AG04450 (cell line): ENCODE measurements around the gene GSTT4. TPM values are rescaled to one million over a fixed set of nuclear protein-coding genes. Genes with fewer than 3 reads are reported as not detected.
A peak's percentile ranks its signal among the peaks of the same experiment; 100 is the strongest.
"Not testable (repeated sequence)": the region's sequence is repeated elsewhere in the genome, so short reads cannot be mapped to it uniquely, and the experiment has no call there.

Experiments used
- CTCF ChIA-PET: fragments of 300-600, 350-600 bp; formaldehyde crosslinking; extraction: SDS; loops from one replicate; lab custom pipeline; 2022; ENCODE audit warnings: antibody characterized with exemption, inconsistent platforms; lab: Charles Lee
- POLR2A ChIA-PET: fragments of 350-600 bp; formaldehyde crosslinking; extraction: SDS; loops from one replicate; lab custom pipeline; 2021; ENCODE audit warnings: antibody characterized with exemption, inconsistent platforms; lab: Yijun Ruan, JAX
- DNase-seq: peaks from one replicate; pipeline ENCODE4 v3.0.0-alpha.2; 2011; ENCODE audit warnings: low read depth, low spot score
- H3K27ac ChIP-seq: one replicate; pipeline ENCODE4 v1.5.1; 2012; ENCODE audit warnings: low read depth, low read length, control low read depth
- H3K27me3 ChIP-seq: one replicate; pipeline ENCODE4 v1.6.0; 2012; ENCODE audit warnings: low read length; ENCODE audit not compliant: control insufficient read depth, insufficient read depth
- H3K4me3 ChIP-seq: 2 replicates; pipeline ENCODE4 v1.5.1; 2011; ENCODE audit warnings: mild to moderate bottlenecking, low read depth, low read length, control low read depth
- H3K9me3 ChIP-seq: 2 replicates; pipeline ENCODE4 v1.5.1; 2012; ENCODE audit warnings: low read length; ENCODE audit not compliant: control insufficient read depth, insufficient read depth
- polyA plus RNA-seq: library from polyadenylated mRNA; depleted of rRNA; stranded (reverse); fragments of >200 nt; gene quantifications from 2 replicates; pipeline ENCODE4 v1.2.3, GENCODE V29; 2011
- TF ChIP-seq, protein P1 (sequence below): IDR thresholded peaks from 2 replicates; pipeline ENCODE4 v1.5.1; 2011; ENCODE audit warnings: low read depth, low read length, control low read depth, inconsistent platforms

Gene GSTT4
- polyA plus RNA-seq, 1 experiment = not detected

DNA sequence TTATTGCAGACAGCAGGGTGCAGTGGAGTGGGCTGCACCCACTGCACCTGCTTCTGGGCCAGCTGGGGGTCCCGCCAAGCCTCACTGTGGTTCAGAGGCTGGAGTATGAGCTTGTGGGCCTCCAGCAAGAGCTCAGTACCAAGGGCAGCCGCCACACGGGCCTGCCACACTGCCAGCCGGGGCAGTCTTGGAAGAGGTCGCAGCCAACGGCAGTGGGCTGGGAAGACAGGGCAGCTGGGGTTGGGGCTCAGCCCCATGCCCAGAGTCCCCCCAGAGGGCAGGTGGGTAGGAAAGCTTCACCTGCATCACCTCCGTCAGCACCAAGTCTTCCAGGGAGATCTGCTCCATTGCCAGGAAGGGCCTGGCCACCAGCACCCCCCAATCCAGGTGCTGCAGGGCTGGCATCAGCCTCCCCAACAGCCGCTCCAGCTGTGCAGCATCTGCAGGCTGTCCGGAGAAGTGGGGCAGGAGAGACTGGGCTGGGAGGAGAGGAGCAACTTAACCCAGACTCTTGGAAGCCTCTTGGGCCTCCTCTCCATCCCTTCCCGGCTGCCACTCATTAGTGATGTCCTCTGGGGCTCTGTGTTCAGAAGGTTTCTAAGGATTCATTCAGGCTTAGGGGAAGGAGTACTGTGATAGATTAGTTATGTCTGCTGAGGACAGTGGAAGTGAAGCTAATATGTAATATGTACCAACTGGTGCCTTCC is 1.1 kb upstream of the GSTT4 start:
- Histone ChIP-seq H3K4me3 (no peak overlapping the region), H3K27me3 (peaks cover 11% of the 10 kb centered on the region), H3K9me3 (no peaks in the 10 kb centered on the region; the same call in 1 of the 2 replicates), H3K27ac (no peak overlapping the region)
- TF ChIP-seq, protein P1, sequence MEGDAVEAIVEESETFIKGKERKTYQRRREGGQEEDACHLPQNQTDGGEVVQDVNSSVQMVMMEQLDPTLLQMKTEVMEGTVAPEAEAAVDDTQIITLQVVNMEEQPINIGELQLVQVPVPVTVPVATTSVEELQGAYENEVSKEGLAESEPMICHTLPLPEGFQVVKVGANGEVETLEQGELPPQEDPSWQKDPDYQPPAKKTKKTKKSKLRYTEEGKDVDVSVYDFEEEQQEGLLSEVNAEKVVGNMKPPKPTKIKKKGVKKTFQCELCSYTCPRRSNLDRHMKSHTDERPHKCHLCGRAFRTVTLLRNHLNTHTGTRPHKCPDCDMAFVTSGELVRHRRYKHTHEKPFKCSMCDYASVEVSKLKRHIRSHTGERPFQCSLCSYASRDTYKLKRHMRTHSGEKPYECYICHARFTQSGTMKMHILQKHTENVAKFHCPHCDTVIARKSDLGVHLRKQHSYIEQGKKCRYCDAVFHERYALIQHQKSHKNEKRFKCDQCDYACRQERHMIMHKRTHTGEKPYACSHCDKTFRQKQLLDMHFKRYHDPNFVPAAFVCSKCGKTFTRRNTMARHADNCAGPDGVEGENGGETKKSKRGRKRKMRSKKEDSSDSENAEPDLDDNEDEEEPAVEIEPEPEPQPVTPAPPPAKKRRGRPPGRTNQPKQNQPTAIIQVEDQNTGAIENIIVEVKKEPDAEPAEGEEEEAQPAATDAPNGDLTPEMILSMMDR = no peak
- DNase-seq = no peak
- CTCF ChIA-PET = no interaction called here
- POLR2A ChIA-PET = no interaction called here

DNA sequence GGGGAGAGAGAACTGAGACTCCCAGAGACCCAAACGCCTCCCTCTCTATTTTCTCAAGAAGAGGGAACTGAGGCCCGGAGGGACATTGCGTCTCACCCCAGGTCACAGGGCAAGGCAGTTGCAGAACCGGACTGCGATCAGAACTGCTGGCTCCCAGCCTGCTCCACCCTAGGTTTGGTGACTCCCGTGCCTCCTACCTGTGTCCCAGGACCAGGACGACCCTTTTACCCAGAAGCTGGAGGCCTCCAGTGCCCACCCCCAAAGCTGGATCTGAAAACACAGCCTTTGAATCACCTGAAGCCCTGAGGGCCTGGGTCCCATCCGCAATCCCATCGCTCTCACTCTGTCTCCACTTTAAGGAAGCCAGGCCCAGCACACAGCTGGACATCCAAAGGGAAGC is 1.4 kb downstream of the GSTT4 start:
- H3K9me3 ChIP-seq = no peaks in the 10 kb centered on the region; the same call in 1 of the 2 replicates
- CTCF ChIA-PET = no interaction called here
- POLR2A ChIA-PET = no interaction called here

DNA sequence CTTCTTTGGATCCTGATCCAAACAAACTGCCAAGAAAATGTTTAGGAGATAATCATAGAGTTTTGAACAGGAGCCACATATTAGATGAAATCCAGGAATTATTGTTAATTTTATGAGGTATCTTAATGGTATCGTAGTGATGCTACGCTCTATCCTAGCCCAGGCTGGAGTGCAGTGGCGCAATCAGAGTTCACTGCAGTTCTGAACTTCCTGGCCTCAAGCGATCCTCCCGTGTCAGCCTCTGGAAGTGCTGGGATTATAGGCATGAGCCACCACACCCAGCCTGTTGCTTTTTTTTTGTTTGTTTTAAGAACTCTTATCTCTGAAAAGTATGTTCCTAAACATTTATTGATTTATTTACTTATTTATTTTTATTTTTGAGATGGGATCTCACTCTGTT is 2.4 kb downstream of the GSTT4 start:
- ChIA-PET POLR2A (no interaction called here), CTCF (no interaction called here)
- no peak for DNase-seq
- Histone ChIP-seq H3K27ac (no peak overlapping the region), H3K9me3 (no peaks in the 10 kb centered on the region; the same call in 1 of the 2 replicates), H3K27me3 (peaks cover 12% of the 10 kb centered on the region), H3K4me3 (no peak overlapping the region)
- TF ChIP-seq, protein P1 = no peak

More for the DNA sequence above, 1.4 kb downstream of the GSTT4 start:
- no peak overlapping the region for H3K4me3 ChIP-seq
- no peak for DNase-seq
- H3K27ac ChIP-seq = peak overlapping the region; percentile 1
- peaks cover 14% of the 10 kb centered on the region for H3K27me3 ChIP-seq
- TF ChIP-seq, protein P1 = no peak

DNA sequence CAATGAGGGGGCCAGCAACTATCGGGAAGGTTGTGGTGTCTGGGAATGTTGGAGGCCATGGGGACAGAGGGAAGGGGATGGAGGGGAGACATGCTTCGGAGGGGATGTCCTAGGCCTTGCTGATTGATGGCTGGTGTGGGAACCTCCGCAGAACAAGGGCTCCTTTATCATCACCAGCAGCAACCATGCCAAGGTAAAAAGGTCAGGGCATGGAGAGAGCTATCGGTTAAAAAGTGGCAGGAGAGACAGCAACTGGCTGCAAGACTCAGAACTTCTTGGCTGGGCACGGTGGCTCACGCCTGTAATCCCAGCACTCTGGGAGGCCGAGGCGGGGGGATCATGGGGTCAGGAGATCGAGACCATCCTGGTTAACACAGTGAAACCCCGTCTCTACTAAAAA is 3.0 kb downstream of the GSTT4 start:
- no peaks in the 10 kb centered on the region; the same call in 1 of the 2 replicates for H3K9me3 ChIP-seq
- DNase-seq = no peak
- POLR2A ChIA-PET = no interaction called here
- TF ChIP-seq, protein P1 = no peak
- peaks cover 12% of the 10 kb centered on the region for H3K27me3 ChIP-seq
- H3K4me3 ChIP-seq = no peak overlapping the region
- H3K27ac ChIP-seq = no peak overlapping the region
- CTCF ChIA-PET = no interaction called here

DNA sequence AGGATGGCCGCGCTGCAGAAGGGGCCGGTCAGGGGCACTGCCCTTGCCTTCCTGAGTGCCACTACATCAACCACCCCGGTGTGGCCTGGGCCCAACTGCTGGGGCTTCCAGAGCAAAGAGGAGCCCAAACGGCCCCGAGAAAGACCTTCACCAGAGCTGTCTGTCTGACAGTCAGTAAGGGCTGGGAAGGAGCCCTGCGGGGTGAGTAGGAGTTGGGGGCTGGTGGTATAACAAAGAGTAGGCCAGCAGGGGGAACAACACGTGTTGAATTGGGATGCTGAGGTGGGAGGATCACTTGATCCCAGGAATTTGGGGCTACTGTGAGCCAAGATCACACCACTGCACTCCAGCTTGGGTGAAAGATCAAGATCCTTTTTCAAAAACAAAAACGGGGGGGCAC is 3.9 kb downstream of the GSTT4 start:
- CTCF ChIA-PET = no interaction called here
- peaks cover 7% of the 10 kb centered on the region for H3K27me3 ChIP-seq
- H3K9me3 ChIP-seq = no peaks in the 10 kb centered on the region; the same call in 1 of the 2 replicates
- H3K4me3 ChIP-seq = no peak overlapping the region
- H3K27ac ChIP-seq = no peak overlapping the region
- TF ChIP-seq, protein P1 = no peak
- POLR2A ChIA-PET = no interaction called here
- no peak for DNase-seq

DNA sequence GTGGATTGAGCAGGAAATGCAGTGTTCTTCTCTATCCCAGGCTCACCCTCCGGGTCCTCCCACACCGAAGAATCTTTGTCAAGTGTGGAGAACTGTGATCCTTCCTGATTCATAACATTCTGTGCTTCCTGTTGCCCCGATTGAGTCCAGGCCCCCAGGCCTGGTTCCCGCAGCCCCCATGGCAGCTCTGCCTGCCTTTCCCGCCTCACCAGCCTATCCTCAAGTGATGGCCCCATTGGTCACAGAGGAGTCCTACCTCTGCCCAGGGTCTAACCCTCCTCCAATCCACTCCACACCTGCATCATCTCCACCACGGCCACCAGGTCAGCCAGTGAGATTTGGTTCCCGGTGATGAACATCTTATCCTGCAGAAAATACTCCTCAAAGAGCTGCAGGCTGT is 5.5 kb downstream of the GSTT4 start:
- POLR2A ChIA-PET, H3K4me3 ChIP-seq, H3K27ac ChIP-seq, DNase-seq, CTCF ChIA-PET, H3K9me3 ChIP-seq, H3K27me3 ChIP-seq: not testable (repeated sequence)
